ENCODE measurements around the gene NENF.

Gene NENF

DNA sequence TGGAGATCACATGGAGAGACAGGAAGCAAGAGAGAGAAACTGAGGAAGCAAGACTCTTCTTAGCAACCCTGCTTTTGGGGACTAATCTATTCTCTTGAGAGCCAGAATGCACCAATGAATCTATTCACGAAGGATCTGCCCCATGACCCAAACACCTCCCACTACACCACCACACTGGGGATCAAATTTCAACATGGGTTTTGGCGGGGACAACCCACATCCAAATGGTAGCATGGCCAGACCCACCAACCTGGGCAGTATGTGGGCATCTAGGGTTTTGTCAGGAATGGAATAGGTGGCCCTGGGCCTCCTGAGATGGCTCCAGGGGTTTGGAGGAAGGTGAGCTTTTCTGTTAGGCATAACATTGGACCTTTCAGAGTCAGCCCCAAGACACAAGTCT is 33.7 kb downstream of the NENF start:
- TF ChIP-seq, protein P1, sequence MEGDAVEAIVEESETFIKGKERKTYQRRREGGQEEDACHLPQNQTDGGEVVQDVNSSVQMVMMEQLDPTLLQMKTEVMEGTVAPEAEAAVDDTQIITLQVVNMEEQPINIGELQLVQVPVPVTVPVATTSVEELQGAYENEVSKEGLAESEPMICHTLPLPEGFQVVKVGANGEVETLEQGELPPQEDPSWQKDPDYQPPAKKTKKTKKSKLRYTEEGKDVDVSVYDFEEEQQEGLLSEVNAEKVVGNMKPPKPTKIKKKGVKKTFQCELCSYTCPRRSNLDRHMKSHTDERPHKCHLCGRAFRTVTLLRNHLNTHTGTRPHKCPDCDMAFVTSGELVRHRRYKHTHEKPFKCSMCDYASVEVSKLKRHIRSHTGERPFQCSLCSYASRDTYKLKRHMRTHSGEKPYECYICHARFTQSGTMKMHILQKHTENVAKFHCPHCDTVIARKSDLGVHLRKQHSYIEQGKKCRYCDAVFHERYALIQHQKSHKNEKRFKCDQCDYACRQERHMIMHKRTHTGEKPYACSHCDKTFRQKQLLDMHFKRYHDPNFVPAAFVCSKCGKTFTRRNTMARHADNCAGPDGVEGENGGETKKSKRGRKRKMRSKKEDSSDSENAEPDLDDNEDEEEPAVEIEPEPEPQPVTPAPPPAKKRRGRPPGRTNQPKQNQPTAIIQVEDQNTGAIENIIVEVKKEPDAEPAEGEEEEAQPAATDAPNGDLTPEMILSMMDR (IDR thresholded peaks at IDR 0.05): no peak

DNA sequence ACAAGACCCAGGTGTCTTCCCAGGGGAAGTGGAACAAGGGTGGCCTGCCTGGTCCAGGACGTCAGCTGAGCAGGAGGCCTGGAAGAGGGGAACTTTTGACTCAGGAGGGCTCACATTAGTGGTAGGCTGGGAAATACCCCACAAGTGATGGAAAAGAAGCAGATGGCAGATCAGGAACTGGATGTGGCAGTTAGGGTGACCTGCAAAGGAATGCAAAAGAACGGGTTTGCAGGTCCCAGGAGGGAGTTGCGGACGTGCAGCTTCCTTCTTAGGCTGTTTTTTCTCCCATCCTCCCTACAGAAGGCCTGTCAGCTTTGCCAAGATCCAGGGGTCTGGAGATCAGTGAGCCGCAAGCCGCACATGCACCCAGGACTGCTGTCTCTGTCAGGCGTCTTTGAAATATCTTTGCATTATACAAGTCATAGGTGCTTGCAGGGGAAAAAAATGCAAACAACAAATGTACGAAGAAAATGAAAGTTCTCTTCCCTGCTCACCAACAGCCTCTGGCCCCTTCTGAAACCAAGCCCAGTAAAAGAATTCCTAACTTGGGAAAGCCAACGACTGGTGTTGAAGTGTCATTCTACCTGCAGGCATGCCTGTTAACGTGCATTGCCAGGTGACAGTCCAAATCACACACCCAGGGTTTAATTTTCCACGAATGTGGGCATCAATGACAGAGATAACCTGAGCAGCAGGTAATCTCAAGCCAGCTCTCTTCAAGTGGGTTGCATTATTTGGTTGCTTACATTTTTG is 34.4 kb downstream of the NENF start:
- TF ChIP-seq, protein P1 (IDR thresholded peaks at IDR 0.05): no peak

DNA sequence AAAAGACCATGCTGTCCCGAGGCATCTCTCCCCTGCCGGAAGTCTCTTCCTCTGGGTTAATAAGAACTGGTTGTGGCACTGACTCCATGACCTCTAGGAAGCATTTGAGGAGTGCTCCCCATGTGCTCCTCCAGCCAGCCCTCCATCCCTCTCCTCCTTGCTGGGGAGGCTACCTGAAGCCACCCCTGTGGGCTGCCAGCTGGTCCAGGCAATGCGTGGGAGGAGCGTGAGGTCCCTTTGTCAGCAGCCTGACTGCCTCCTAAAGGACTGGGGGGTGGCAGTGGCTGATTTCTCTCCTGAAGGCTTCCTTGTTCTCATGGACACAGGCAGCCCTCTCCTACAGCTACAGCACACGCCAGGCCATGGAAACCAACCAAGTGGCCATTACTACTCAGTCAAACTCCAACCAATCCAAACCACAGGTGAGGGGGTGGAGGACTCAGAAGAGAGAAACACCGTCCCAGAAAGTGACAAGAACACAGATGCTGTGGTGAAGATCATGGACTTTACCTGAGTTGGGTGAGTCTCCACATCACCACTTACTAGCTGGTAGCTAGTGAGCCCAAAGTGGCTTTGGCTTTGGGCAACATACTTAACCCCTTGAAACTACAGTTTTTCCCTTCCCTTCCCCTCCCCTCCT is 35.2 kb downstream of the NENF start:
- TF ChIP-seq, protein P1 (IDR thresholded peaks at IDR 0.05): no peak

DNA sequence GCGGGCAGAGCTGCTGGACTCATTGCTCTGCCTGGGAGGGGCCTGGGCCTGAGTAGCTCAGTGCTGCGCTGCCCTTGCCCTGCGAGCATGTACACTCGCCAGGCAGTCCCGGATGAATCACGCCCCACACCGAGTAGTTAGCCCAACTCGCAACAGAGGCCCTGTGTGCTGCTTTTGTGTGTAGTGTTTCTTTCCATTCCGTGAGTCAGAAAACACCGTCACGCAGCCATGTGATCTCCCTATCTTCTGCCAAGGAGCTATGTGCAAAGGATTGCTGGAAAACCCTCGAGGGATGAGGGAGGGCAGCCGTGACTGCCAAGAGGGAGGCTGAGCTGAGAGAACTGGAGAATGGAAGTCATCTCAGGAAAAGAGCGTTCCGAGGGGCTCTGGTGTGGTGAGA is 37.3 kb downstream of the NENF start:
- TF ChIP-seq, protein P1 (IDR thresholded peaks at IDR 0.05): no peak

DNA sequence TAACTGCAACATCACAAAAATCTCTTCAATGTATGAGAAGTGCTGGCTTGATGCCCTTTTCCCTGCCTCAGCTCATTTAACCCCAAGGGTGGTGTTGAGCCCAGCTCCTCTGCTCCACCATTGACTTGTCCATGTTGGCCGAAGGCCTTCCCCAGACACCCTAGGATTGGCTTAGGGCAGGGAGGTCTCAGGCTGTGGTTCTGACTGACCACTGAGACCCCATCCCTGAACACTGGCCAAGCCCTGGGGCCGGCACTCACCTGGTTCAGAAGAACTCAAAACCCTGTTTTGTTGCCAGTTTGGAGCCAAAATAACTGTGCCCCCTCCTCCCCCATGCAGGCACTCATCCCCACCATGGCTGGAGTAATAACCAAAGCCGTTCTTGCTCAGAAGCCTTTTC is 38.6 kb downstream of the NENF start:
- TF ChIP-seq, protein P1 (IDR thresholded peaks at IDR 0.05): no peak

DNA sequence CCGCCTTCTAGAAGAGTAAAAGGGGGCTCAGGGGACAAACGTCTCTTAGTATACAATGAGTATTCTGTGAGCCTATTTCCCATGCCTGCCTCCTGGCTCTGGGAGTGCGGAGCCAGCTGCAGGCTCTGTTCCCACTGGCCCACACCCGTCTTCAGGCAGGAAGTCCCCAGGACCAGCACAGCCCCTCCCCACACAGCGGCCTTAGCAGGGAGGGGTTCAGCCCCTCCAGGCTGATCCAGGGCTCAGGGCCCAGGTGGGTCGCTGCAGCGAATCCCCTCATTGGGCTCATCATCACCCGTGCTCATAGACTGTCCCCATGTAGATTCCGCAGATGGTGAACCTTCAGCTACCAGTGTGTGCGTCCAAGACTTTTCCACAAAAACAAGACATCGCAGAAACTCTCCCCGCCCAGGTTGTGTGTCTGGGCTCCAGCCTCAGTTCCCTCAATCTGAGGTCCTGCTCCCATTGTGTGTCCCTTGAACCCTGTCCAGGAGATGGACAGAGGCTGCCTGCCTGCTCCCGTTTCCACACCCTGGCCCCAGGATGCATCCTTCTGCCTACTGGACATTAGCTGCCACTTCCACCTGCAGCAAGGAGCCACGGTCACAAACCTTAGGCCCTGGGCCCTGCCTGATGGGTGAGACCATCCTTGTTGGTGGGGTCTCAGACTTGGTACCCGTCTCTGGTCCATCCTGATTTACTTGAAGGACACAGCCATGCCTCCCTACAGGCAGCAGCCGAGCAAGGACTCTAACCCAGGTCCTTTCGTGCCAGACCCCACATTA is 39.4 kb downstream of the NENF start:
- TF ChIP-seq, protein P1 (IDR thresholded peaks at IDR 0.05): no peak

DNA sequence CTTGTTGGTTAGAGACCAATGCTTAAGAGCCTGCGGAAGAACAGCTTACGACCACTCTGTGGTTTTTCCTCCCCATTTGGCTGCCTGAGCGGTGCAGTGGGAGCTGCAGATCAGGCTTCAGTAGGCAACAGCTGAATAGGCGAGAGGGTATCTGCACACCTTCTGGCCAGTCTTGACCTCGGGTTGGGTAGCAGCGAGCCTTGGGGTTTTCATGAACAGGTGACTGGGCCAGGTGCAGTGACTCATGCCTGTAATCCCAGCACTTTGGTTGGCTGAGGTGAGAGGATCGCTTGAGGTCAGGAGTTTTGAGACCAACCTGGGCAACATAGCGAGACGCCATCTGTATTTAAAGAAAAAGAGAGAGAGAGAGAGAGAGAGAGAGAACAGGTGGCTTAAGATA is 41.0 kb downstream of the NENF start:
- TF ChIP-seq, protein P1 (IDR thresholded peaks at IDR 0.05): no peak
